Hematopoietic multipotent progenitor cell treated with erythropoietin and hydrocortisone succinate and interleukin-3 and kit ligand, for 17 days (in vitro differentiated cells): Measurements from ENCODE around the gene CISTR.
A peak's percentile ranks its signal among the peaks of the same experiment; 100 is the strongest.

Experiments used
- DNase-seq: peaks from one replicate; pipeline ENCODE4 v3.0.0-alpha.2; 2015; ENCODE audit warnings: low spot score

The CISTR gene

DNA sequence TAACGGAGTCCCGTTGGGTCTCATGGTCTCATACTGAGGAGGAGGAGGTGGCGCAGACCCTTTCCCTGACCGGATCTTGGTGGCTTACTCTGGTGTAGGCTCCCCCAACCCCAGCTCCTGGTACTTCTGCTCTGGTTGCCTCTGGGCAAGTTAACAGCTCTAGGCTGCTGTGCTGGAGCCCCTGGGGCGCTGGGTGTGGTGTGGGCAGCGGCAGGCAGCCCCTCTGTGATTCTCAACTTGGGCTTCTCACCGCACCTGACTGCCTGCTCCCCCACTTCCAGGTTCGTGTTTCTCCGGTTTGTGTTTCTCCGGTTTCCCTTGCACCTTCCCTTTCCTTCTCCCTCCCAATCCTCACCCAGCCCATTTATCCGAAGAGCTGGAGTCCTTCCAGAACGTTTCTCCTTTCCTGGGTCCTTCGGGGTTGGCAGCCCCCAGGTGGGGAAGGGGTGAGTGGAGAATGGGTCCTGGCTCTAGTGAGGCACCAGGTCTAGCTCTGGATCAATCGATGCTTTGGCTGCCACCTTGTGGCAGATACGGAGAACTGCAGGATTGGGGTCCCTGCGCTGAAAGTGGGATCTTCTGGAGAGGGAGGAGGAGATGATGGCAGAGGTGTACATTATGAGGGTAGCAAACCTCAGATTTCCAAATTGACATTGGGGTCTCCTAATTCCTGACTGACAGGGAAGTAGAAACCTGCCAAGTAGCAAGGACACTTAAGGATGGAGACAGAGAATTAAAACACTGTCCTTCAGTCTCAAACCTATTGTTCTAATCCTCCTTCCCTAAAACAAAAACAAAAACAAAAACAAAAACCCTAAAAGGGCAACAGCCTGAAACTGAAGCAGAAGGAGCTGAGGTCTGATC lies 8.3 kb downstream of the CISTR start:
- peak; percentile 83 for DNase-seq

DNA sequence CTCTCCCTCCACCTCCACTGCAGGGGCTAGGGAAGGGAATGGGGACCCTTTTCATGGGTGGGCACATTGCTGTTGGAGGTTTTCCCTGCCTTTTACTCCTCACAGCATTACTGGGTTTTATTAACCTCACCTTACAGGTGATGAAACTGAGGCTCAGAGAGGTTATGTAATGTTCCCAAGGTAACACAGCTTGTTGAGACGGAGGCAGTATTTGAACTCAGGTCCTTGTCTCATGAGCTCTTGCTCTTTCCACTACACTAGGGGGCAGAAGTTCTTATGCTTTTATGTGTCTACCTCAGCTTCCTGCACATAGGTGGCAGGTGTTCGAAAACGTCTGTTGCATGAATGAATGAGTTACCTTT lies 11.7 kb downstream of the CISTR start:
- no peak for DNase-seq

DNA sequence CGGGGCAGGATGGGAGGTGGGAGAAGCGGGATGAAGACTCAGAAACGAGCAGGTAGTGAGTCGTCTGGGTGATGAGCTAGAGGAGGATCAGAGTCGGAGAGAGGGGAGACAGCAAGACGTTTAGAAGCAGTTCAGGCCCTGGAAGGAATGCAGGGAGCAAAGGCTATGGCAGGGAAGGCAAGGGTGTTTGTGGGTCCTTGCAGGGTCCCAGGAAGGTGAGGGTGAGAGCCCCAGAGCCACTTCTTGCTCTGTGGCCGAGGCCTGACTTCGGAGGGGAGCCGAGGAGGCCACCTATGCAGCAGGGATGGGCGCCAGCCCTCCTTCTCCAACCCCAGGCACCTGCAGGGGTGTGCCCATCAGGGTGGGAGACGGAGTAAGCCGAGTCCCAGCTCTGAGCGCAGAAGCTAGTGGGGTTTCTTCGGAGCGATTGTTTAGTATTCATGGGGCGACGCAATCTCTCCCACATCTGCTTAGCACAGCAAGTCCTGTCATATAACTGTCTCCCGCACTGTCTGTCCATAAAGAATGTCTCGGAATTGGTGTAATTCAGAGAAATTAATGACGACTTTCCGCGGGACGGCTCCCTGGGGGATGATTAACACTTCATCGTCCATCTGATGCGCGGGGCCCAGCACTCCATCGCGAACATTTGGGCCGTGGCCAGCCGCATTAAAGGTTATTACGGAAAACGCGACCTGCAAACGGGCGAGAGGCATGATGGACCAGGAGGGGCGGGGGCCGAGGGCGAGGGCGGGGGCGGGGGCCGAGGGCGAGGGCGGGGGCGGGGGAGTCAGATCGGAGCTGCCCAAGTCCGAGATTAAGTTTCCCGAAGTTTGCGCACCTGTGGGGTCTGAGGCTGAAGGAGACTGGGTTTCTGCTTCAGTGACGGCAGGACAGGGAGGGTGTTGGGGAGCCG lies 12.3 kb downstream of the CISTR start:
- DNase-seq, result no peak

DNA sequence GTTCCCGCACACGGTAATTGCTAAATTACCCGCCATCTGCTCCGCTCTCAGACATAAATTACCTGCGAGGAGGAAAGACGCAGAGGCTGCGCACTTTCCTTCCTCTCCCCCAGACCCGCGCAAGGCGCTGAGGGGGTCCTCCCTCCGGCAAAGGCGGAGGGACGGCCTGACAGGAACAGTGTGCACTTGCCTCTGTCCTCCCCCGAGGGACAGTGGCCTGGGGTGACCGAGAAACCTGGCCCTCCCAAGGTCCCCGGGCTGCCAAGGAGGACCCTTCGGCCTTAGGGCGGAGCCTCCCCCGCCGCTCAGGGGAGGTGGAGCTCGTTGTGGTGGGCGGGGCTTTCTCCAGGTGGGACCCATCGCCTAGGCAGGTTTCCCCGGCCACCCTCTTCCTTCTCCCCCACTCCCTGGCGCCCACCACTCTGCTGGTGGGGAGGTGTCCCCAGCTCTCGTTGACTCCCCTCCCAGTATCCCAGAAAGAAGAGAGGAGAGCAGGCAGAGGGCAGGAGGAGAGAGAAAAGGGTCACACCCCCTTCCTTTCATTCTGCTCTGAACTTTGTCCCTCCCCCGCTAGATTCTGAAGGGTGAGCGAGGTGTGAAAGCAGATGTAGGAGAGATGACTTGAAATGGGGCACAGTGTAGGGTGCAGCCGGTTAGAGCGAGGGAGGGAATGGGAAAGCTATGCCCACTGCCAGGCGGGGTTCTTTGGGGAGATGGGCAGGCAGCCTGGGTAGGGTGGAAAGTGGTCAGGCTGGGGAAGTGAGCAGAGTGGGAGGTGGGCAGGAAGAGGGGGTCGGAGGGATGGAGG lies 13.2 kb downstream of the CISTR start:
- no peak for DNase-seq

DNA sequence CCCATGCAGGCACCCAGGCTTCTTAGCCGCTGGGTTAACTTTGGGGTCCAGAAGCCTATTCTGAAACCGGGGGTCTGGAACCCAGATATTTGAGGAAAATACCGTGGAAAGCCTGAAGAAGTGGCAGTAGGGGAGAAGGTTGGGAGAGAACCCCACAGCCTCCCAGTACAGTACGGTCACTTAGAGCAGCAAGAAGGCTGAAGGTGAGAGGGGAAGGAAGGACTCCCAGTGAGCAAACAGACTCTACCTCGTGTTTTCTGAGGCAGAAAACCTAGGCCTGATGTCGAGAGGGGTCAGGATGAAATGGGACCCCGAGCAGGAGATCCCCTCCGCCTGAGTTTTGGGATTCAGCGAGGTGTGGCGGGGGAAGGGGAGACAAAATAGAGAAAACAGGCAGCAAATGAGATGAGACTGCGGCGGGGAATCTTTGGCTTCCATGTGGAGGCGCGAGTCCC lies 13.8 kb downstream of the CISTR start:
- no peak for DNase-seq

DNA sequence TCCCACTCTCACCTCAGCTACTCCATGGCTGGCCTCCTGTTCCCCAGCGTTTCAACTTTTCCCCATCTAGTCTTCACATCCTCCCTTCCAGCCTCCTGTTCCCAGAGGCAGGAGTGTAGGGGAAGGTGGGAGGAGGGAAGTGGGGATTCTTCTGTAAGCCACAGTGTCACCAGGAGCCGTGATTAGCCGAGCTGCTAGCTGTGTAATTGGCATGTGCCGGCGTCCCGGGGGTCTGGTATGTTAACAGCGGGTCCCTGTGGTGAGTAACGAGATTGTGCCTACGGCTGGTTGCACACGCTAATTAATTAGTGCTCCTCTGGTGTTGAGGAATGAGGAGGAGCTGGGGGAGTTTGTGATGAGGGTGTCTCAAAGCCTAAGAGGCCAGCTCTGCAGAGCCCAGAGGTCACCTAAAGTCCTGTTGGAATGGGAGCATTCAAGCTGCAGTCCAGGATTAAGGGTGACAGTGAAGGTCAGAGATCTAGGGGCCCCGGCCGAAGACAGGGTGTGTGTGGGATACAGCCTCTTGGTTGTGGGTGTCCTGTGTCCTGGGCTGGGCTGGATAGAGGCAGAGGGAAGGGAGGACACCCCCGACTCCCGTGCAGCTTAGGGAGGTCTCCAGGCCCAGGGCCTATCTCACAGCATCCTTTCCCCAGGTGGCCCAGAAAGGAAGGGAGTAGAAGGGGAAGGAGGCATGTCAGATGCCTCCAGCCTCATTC lies 14.5 kb downstream of the CISTR start:
- no peak for DNase-seq

DNA sequence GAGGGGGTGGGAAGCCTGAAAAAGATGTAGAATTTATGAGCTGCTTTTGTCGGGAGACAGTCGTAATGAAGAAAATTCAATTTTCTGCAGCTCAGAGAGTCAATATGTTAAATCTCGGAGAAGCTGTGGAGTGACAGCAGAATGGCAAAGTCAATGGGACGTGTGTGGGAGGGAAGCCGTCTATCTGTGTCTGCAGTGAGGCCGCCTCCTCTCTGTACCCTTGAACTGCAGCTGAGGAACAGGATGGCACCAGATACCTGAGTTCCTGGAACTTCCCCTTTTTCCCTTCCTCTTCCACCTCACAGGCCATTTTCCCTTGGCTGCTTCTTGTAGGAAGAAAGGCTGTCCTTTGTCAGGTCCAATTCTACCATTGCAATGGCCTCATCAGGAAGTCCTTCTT lies 15.2 kb downstream of the CISTR start:
- DNase-seq, result no peak

DNA sequence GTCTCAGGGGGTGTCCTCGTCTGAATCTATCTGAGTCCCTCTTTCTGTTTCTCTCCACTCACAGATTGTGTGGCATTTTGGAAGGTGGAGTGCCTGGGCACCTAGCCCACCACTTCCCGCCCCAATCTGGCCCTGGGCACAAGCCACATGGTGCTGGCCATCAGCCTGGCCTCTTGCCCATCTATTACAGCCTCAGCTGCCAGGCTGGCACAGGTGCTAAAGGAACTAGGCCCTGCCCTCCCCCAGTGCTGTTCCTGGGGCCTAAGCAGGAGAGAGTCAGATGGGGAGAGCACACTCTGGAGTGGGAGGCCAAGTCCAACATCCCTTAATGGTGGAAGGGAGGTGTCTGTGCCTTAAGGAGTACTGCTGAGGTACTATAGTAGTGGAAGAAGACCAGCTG lies 16.2 kb downstream of the CISTR start:
- DNase-seq, result no peak

DNA sequence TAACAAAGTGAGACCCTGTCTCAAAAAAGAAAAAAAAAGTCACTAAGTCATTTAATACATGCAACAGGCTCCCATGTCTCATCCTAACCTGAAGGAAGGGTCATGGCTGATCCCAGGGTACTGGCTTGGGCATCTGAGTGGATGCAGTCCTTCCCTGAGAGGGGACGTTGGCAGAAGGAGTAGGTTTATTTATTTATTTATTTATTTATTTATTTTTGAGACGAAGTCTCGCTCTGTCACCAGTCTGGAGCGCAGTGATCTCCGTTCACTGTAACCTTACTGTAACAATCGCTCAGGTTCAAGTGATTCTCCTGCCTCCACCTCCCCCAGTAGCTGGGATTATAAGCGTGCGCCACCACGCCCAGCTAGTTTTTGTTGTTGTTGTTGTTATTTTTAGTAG lies 17.4 kb downstream of the CISTR start:
- no peak for DNase-seq

DNA sequence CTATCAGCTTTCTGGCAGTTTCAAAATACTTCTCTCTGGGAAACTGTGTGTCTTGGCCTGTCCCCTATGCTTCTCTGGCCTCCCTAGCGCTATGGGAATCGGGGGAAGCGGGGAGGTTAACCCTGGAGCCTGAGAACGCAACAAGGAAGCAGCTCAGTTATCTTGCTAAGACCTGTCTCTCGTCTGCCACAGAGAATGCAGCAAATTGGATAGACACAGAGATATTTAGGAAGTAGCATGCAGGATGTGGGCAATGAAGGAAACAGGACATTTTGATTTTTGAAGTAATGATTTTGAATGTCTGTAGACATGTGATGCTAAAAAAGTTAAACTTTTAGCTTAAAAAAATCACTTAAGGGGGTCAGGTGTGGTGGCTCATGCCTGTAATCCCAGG lies 18.0 kb downstream of the CISTR start:
- DNase-seq, result no peak

DNA sequence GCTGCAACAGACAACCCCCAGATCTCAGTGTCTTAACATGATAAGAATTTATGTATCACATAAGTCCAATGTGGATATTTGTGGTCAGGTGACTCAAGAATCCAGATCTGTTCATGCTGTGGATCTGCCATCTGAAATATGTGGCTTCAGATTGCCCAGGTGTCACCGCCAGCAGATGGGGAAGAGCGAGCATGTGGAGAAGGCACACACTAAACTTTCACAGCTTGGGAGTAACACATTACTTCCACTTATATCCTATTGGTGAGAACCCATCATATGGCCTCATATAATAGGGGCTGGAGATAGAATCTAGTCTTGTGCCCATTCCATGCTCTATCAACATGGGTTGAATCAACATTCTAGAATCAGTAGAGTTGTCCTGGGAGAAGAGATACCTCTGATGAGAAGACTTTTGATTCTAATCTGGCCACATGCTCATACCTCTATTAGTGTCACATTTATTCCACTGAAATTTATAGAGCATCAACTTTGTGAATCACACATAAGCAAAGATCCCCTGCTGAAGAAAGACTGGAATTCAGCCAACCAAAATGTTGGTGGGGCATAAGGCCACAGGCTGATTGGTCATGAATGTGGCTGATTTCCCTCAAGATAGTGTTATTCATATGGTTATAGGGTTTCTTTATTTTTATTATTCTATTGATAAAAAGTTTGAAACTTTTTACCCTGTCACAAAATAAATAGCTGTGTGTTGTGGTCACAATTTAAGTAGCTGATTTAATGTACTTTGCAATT lies 18.6 kb downstream of the CISTR start:
- DNase-seq, result no peak

DNA sequence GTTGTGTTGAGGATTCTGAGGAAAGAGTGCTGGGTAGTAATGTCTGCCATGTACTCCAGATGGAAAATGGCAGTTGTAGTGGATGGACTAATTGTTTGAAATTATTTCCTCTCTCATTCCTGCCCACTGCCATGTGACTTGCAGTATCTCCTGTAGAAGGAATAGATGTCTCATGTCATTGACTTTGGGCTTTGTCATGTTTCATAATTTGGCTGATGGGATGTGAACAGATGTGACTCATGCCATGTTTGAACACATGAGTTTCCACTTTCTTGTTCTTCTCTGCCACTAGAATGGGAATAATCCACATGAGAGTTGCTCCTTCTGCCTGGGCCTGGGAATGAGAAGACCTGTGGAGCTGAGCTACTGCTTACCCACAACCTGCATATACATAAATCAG lies 22.1 kb downstream of the CISTR start:
- no peak for DNase-seq

DNA sequence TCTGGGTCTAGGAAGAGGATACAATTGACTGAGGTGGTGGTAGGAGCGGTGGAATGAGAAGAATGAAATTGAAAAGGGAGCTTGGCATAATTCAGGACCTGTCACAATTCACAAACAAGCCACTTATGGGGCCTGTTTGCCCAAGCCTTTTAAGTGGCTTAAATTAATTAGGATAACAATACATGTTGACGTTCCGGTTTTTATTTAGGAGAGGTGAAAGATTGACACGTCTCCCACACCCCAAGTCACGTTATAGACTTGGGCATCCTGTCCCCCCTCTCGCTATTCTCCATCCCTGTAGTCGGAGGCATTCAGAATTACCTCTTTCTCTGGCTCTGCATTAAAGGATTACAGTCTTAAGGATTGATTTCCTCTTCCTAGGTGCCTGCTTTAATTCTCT lies 23.6 kb downstream of the CISTR start:
- DNase-seq, result no peak

DNA sequence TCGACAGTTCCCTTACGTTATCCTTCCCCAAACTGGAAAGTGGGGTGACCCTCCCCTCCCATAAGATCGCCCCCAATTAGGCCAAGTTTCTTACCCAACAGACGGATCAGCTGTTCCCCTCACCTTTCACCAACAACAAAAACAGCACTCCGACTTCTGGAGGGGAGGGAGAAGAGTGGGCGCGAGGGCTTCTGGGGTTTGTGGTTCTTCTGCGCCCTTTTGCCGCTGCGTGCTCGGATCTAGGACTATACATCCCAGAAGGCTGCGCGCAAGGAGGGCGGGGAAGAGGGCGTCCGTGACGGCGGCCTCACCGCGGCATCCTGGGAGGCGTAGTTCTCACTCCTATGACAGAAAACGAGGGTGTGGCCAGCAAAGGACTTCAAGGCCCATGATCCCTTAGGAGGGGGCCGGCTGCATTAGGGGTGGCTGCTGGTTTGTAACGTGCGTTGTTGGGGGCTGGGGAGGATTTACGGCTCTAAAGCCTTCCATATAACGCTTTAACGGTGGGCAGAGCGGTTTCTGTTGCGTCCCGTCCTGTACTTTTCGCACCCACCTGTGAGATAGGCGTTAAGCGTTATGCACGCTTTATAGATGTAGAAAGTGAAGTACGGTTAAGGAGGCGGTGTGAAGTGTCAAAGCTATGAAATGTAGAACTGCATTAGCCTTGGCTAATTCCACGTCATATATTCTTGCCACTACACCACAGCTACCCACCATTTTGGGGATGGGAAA lies 24.3 kb downstream of the CISTR start, which contains the start of gene CALCOCO1:
CALCOCO1 (minus strand) TSS at position 143 of the 732 bp plus-strand sequence. CDS start 2,210 bp downstream, outside the sequence.
- peak; percentile 98 for DNase-seq

DNA sequence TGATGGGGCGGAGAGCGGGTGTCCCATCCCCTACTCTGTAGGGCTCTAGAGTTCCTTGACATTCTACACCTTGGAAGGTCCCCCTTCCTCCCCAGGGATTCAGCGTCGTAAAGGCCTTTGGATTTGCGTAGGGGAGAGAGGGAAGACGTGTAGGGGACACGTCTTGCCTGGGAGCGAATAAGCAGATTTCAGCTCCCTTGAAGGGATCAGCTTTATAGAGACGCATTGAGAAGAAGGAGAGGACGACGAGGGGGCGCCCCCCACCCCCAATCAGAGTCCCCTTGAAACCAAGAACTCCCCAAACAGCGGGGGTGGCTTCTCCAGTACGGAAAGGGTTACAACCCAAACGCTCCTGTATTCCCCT lies 24.9 kb downstream of the CISTR start:
- peak; percentile 69 for DNase-seq

DNA sequence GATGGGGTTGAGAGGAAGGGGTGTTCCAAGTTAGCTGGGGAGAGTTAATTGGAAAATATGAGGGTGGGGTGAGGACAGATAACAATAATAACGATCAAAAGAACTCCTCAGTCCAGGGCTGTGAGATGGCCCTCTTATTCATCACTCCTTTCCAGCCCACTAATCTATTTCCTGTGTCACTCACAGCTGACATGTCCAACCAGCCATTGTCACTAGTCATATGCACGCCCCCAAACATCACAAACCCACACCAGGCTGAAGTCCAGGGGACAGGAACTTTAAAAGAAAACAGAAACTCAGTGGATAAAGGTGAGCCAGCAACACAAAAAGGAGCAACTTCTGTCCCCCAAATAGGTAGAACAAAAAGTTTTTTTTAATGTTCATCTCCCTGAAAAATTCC lies 25.4 kb downstream of the CISTR start:
- peak; percentile 52 for DNase-seq

DNA sequence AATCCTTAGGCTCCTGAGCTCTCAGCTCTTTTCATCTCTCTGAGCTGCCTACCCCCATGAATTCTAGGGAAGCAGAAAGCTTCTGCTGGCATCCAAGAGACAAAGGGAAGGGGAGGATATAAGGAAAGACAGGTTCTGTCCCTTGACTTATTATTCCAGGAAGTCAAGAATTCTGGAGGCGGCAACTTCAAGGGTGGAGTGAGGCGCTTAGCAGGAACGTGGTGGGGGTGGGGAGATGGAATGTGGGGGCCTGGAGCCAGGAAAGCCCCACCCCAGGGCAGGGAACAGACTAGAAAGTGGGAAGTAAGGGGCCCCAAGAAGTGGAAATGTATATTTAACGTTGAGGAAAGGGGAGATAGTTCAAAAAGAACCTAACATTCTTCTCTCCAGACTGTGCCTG lies 26.0 kb downstream of the CISTR start:
- no peak for DNase-seq

DNA sequence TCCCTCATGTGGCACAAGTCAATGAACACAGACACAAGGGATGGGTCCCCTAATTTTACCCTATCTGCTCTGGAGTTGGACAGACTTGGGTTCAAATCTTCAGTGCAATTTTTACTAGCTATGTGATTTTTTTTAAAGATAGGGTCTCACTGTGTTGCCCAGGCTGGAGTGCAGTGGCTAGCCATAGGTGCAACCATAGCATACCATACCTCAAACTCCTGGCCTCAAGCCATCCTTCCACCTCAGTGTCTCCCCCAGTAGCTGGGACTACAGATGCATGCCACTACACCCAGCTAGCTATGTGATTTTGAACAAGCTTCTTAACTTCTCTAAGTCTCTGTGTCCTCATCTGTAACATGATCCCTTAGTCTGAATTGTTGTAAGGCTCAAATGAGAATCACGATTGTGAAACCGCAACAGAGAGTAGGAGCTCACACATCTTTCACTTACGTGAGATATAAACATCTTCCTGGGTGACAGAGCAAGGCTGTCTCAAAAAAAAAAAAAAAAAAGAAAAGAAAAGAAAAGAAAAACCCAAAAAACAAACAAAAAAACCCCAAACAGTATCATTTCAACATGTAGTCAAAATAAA lies 29.2 kb downstream of the CISTR start:
- DNase-seq, result no peak

DNA sequence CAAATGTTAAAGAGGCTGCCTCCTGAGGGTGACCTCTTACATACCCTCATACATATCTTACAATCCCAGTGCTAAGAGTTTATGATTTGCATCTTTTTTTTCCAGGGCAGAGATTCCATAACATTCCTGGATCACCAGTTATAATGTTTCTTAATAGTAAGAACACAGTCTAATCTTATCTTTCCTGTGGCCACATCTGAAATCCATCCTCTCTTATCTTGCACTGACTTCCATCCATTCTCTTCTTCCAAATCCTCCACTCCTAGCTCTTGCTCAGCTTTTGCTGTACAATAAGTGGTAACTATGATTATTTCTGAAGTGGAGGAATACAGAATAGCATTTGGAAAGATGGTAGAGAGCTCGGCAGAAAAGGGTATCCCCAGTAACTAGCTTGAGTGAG lies 30.8 kb downstream of the CISTR start:
- no peak for DNase-seq

DNA sequence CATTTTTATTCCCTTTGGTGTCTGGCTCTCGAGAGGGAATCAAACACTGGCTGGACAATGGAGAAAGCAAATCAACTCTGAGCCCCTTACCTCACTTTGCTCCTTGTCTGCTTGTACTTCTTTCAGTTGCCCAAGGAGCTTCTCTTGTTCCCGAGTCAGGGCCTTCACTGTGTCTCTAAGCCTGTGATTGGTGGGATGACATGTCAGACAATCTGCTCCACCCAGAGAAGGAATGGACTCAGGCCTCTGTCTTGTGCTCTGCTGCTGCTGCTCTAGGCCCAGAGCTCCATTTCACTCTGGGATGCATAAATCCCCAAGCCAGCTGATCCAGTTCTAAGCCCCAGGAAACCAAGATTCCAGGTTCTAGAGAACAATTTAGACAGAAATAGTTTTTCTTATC lies 32.1 kb downstream of the CISTR start:
- DNase-seq, result no peak
